Measurements from ENCODE around the gene SLF2. TPM values are rescaled to one million over a fixed set of nuclear protein-coding genes. Genes with fewer than 3 reads are reported as not detected.

Gene SLF2, protein sequence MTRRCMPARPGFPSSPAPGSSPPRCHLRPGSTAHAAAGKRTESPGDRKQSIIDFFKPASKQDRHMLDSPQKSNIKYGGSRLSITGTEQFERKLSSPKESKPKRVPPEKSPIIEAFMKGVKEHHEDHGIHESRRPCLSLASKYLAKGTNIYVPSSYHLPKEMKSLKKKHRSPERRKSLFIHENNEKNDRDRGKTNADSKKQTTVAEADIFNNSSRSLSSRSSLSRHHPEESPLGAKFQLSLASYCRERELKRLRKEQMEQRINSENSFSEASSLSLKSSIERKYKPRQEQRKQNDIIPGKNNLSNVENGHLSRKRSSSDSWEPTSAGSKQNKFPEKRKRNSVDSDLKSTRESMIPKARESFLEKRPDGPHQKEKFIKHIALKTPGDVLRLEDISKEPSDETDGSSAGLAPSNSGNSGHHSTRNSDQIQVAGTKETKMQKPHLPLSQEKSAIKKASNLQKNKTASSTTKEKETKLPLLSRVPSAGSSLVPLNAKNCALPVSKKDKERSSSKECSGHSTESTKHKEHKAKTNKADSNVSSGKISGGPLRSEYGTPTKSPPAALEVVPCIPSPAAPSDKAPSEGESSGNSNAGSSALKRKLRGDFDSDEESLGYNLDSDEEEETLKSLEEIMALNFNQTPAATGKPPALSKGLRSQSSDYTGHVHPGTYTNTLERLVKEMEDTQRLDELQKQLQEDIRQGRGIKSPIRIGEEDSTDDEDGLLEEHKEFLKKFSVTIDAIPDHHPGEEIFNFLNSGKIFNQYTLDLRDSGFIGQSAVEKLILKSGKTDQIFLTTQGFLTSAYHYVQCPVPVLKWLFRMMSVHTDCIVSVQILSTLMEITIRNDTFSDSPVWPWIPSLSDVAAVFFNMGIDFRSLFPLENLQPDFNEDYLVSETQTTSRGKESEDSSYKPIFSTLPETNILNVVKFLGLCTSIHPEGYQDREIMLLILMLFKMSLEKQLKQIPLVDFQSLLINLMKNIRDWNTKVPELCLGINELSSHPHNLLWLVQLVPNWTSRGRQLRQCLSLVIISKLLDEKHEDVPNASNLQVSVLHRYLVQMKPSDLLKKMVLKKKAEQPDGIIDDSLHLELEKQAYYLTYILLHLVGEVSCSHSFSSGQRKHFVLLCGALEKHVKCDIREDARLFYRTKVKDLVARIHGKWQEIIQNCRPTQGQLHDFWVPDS
- total RNA-seq (10 to 100 TPM; 49.2 to 64.2 TPM), polyA plus RNA-seq (ENCODE audit: insufficient read length in 2 of 2) (10 to 100 TPM; 34.1 to 34.5 TPM)
- long read RNA-seq, donor 1, full-length matches to known transcripts, result 18 of 18 reads
- long read RNA-seq, donor 1, partial matches to known transcripts, result 0 of 18 reads
- long read RNA-seq, donor 1, other reads (novel, unspliced or antisense), result 0 of 18 reads
- long read RNA-seq, donor 2, partial matches to known transcripts, result 0 of 4 reads
- long read RNA-seq, donor 2, other reads (novel, unspliced or antisense), result 0 of 4 reads
- long read RNA-seq, donor 3, transcript SLF2-205 (1 exons, 891 nt), result major isoform, 5 of 5 reads
- long read RNA-seq, donor 3, partial matches to known transcripts, result 0 of 5 reads
- long read RNA-seq, donor 3, other reads (novel, unspliced or antisense), result 0 of 5 reads
- long read RNA-seq, donor 4, full-length matches to known transcripts, result 19 of 42 reads
- long read RNA-seq, donor 4, partial matches to known transcripts, result 23 of 42 reads
- long read RNA-seq, donor 4, other reads (novel, unspliced or antisense), result 0 of 42 reads

DNA sequence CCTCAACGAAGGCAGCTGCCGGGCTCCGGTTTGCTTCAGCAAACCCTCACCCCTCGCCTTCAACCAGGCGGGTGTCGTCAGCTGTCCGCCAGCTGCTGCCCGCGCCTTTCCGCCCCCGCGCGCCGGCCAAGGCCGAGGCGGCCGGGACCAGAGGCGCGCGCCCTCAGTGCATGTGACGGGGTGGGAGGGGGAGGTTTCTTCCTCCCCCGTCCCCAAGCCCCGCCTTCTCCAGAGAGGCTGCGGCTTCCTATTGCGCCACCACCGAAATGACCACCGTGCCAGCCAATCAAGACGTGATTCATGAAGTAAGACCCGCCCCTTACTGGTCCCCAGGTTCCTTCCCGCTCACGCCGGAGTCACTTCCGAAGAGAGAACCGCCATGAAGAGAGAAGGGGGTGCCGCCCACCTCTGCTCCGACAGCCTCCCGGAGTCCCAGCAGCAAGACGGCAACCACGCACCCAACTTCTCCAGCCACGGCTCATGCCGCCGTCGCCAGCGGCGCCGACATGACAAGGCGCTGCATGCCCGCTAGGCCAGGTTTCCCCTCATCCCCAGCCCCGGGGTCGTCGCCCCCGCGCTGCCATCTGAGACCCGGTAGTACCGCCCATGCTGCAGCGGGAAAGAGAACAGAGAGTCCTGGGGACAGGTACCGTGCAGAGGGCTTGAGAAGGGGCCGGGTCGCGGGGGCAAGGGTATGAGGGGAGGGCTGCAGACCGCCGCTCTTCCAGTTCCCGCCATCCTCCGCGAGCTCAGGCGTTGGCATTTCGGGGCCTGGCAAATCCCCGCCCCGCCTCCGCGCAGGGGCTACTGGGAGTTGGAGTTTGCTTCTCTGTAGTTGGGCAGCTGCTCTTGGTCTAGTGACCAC is at the start of gene SLF2:
TSS of gene SLF2 (plus strand) at position 359 of the 865 bp plus-strand sequence. CDS start at position 507, 148 bp downstream.
- Histone ChIP-seq H3K4me1 (ENCODE audit: control insufficient read depth, insufficient read depth, low read length) (peaks cover 2% of the 10 kb centered on the region), H3K9me3 (ENCODE audit: control insufficient read depth, insufficient read depth, low read length) (no peaks in the 10 kb centered on the region)
- WGBS (ENCODE audit: insufficient coverage), result 0% methylated on average over 54 of the region's 71 CpGs

DNA sequence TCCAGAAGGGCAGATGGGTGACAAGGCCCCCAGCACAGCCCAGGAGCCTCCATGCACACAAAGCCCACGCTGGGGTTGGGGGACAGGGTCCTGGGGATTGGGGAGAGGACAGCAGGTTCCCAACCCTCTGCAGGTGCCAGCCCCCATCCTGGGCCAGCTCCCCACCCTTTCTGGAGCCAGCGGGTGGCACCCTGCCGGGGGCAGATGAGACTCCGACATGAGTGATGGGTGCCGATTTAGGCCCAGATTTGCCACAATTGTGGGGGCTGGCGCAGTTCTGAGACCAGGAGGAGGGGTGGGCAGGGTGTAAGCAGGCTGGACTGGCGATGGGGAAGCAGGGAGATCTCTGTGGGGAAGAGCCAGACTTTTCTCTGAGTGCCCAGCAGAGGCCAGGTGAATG is 49.3 kb upstream of the SLF2 start:
- no peak for DNase-seq (ENCODE audit: low read depth in 4 of 6, low spot score in 6 of 6)
- Histone ChIP-seq H3K36me3 (ENCODE audit: control insufficient read depth, insufficient read depth, low read length) (no peaks in the 10 kb centered on the region), H3K27me3 (ENCODE audit: control insufficient read depth, insufficient read depth, low read length) (peaks cover 14% of the 10 kb centered on the region), H3K27ac (ENCODE audit: low read depth, low read length) (no peak overlapping the region), H3K4me3 (ENCODE audit: low read depth, low read length) (no peak overlapping the region), H3K4me1 (ENCODE audit: control insufficient read depth, insufficient read depth, low read length) (peaks cover 47% of the 10 kb centered on the region), H3K9me3 (ENCODE audit: control insufficient read depth, insufficient read depth, low read length) (no peaks in the 10 kb centered on the region)
- WGBS (ENCODE audit: insufficient coverage), result 87% methylated on average over 7 of the region's 7 CpGs

More for the DNA sequence above, at the start of gene SLF2:
- Histone ChIP-seq H3K36me3 (ENCODE audit: control insufficient read depth, insufficient read depth, low read length) (peaks cover 7% of the 10 kb centered on the region), H3K27me3 (ENCODE audit: control insufficient read depth, insufficient read depth, low read length) (no peaks in the 10 kb centered on the region), H3K27ac (ENCODE audit: low read depth, low read length) (peak within 1 kb of the TSS; percentile 99), H3K4me3 (ENCODE audit: low read depth, low read length) (peak within 1 kb of the TSS; percentile 100)
- DNase-seq (ENCODE audit: low read depth in 4 of 6, low spot score in 6 of 6), result peak; percentile 88 to 100 (median 98)

DNA sequence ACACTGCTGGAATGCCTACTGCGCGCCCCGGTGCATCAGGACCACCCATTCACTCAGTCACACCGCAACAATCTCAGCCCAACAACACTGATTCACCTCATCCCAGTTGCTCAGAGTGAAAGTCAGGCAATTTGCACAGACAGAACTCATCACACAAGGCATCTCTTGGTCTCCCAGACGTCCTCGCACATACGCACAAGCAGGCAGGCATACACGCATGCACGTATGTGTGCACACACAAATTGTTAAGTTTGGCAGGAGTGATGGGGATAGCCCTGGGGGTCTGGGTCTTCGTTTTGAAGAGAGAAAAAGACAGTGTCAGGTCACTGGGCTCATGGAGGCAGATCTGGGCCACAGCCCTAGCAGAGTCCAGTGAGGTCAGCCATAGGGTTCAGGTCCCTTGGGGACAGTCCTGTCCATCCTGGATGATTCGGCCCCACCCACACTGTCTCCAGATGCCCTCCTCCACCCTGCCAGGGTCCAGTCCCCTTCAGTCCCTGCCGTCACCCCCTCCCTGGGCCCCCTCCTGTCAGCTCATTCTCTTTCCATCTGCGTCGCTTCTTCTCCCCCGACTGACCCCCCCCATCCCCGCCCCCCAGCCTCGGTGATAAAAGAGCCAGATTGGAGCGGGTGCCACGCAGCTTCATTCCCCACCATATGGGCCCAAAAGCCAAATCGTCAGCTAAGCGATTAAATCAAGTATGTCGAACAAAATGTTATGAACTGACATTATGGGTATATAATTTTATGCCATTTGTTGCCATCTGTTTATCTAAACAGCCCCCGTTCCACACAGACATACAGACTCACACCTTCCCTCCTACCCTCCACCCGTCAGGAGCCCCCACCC is 48.5 kb upstream of the SLF2 start:
- Histone ChIP-seq H3K27me3 (ENCODE audit: control insufficient read depth, insufficient read depth, low read length) (peaks cover 14% of the 10 kb centered on the region), H3K36me3 (ENCODE audit: control insufficient read depth, insufficient read depth, low read length) (no peaks in the 10 kb centered on the region), H3K4me1 (ENCODE audit: control insufficient read depth, insufficient read depth, low read length) (peaks cover 45% of the 10 kb centered on the region), H3K4me3 (ENCODE audit: low read depth, low read length) (no peak overlapping the region), H3K27ac (ENCODE audit: low read depth, low read length) (no peak overlapping the region), H3K9me3 (ENCODE audit: control insufficient read depth, insufficient read depth, low read length) (no peaks in the 10 kb centered on the region)
- DNase-seq (ENCODE audit: low read depth in 4 of 6, low spot score in 6 of 6), result peak in 2 of 6 donors; percentile 76 to 85
- 87% methylated on average over 11 of the region's 24 CpGs for WGBS (ENCODE audit: insufficient coverage)

DNA sequence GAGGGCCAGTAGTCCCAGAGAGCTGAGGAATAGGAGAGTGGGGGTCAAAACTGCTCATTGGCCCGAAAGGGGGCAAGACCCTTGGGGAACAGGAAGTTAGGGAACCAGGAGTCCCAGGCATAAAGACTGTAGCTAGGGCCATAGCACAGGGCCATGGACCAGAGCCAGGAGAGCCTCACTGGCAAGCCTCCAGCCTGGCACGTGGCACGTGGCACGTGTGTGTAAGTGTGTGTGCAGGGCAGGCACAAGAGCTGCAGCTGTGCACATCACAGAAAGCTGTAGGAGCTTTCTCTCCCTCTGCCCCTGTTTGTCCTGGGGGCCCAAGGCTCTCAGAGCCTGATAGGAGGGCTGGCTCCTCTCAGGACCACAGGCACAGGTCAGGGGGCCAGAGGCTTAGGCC is 47.8 kb upstream of the SLF2 start:
- peaks cover 14% of the 10 kb centered on the region for H3K27me3 ChIP-seq (ENCODE audit: control insufficient read depth, insufficient read depth, low read length)
- DNase-seq (ENCODE audit: low read depth in 4 of 6, low spot score in 6 of 6), result peak in 2 of 6 donors; percentile 64 to 66
- no peaks in the 10 kb centered on the region for H3K9me3 ChIP-seq (ENCODE audit: control insufficient read depth, insufficient read depth, low read length)
- H3K4me3 ChIP-seq (ENCODE audit: low read depth, low read length), result no peak overlapping the region
- H3K36me3 ChIP-seq (ENCODE audit: control insufficient read depth, insufficient read depth, low read length), result no peaks in the 10 kb centered on the region
- peaks cover 42% of the 10 kb centered on the region for H3K4me1 ChIP-seq (ENCODE audit: control insufficient read depth, insufficient read depth, low read length)
- no peak overlapping the region for H3K27ac ChIP-seq (ENCODE audit: low read depth, low read length)
- 46% methylated on average over 4 of the region's 4 CpGs for WGBS (ENCODE audit: insufficient coverage)

DNA sequence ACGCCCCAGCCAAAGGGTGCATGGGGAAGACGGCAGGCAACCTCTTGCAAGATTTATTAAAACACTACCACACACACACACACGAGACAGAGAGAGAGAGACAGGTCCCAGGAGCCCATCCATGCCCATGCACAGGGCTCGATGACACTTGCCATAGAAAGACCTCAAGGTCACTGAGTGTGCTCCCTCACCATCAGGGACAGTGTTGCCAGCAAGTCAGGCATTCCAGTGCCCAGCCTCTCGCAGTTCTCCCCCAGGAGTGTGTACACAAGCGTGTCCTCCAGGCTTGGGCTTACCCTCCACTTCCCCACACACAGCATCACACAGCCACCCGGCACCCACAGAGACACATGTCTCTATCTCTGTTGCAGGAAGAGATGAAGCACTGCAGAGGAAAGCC is 46.8 kb upstream of the SLF2 start:
- Histone ChIP-seq H3K27me3 (ENCODE audit: control insufficient read depth, insufficient read depth, low read length) (peaks cover 14% of the 10 kb centered on the region), H3K36me3 (ENCODE audit: control insufficient read depth, insufficient read depth, low read length) (no peaks in the 10 kb centered on the region), H3K27ac (ENCODE audit: low read depth, low read length) (no peak overlapping the region), H3K4me1 (ENCODE audit: control insufficient read depth, insufficient read depth, low read length) (peaks cover 42% of the 10 kb centered on the region), H3K9me3 (ENCODE audit: control insufficient read depth, insufficient read depth, low read length) (no peaks in the 10 kb centered on the region), H3K4me3 (ENCODE audit: low read depth, low read length) (no peak overlapping the region)
- WGBS (ENCODE audit: insufficient coverage), result 60% methylated on average over 3 of the region's 7 CpGs
- no peak for DNase-seq (ENCODE audit: low read depth in 4 of 6, low spot score in 6 of 6)

DNA sequence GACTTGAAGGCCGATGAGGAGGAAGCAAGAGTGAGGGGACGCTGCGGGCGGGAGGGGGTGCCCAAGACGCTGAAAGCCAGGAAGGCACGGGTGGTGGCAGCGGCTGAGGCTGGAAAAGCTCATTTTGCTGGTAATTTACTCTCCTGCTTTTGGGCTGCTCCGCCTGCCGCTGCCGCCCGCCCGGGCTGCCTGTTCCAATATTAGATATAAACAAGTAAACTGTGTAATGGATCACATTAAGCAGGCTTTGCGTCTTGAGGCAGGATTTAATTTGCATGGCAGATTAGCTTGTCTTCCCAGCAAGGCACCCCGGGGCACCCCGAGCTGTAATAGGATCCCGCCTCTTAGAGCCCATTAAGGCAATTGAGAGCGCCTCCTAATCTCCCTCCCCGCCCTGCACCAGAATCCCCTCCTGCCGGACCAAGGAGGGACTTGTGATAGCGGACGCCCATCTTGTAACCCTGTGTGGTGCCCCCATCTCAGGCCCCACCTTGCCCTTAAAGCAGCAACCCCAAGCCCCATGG is 46.1 kb upstream of the SLF2 start:
- peaks cover 42% of the 10 kb centered on the region for H3K4me1 ChIP-seq (ENCODE audit: control insufficient read depth, insufficient read depth, low read length)
- H3K36me3 ChIP-seq (ENCODE audit: control insufficient read depth, insufficient read depth, low read length), result no peaks in the 10 kb centered on the region
- no peaks in the 10 kb centered on the region for H3K9me3 ChIP-seq (ENCODE audit: control insufficient read depth, insufficient read depth, low read length)
- no peak overlapping the region for H3K4me3 ChIP-seq (ENCODE audit: low read depth, low read length)
- WGBS (ENCODE audit: insufficient coverage), result 9% methylated on average over 18 of the region's 21 CpGs
- peaks cover 14% of the 10 kb centered on the region for H3K27me3 ChIP-seq (ENCODE audit: control insufficient read depth, insufficient read depth, low read length)
- DNase-seq (ENCODE audit: low read depth in 4 of 6, low spot score in 6 of 6), result peak in 2 of 6 donors; percentile 29 to 92
- no peak overlapping the region for H3K27ac ChIP-seq (ENCODE audit: low read depth, low read length)

DNA sequence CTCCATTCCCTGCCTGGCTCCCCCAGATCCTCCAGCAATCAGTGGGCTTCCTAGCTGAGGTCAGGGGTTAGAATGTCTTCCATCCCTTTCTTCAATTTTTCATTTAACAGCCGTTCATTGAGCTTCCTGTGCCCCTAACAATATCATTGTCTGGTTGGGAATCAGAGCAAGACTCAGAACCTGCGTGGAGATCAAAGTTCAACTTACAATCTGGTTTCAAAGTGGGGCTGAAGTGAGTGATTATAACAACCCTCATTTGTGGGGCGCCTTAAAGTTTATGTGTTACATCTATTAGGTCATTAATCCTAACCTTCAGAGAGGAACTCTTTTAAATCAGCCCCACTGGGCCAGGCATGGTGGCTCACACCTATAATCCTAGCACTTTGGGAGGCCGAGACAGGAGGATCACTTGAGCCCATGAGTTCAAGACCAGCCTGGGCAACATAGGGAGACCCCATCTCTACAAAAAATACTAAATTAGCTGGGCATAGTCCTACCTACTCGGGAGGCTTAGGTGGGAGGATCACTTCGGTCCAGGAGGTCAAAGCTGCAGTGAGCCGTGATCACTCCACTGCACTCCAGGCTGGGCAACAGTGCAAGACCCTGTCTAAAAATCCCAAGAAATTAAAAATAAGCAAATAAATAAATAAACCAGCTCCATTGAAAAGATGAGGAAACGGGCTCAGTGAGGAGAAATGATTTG is 45.4 kb upstream of the SLF2 start:
- 75% methylated on average over 2 of the region's 8 CpGs for WGBS (ENCODE audit: insufficient coverage)
- peaks cover 14% of the 10 kb centered on the region for H3K27me3 ChIP-seq (ENCODE audit: control insufficient read depth, insufficient read depth, low read length)
- no peak overlapping the region for H3K4me3 ChIP-seq (ENCODE audit: low read depth, low read length)

More for the DNA sequence above, 45.4 kb upstream of the SLF2 start:
- no peak for DNase-seq (ENCODE audit: low read depth in 4 of 6, low spot score in 6 of 6)
- no peaks in the 10 kb centered on the region for H3K9me3 ChIP-seq (ENCODE audit: control insufficient read depth, insufficient read depth, low read length)
- H3K36me3 ChIP-seq (ENCODE audit: control insufficient read depth, insufficient read depth, low read length), result no peaks in the 10 kb centered on the region
- peaks cover 42% of the 10 kb centered on the region for H3K4me1 ChIP-seq (ENCODE audit: control insufficient read depth, insufficient read depth, low read length)
- H3K27ac ChIP-seq (ENCODE audit: low read depth, low read length), result no peak overlapping the region
